HFFc6 (cell line): Measurements from ENCODE around the gene CACNA1D. TPM values are rescaled to one million over a fixed set of nuclear protein-coding genes. Genes with fewer than 3 reads are reported as not detected.

Experiments used
- DNase-seq: peaks from one replicate; pipeline ENCODE4 v3.0.0-alpha.2; 2018
- H3K27ac Mint-ChIP-seq: 2 replicates; pipeline ENCODE4 v1.8.0; 2020; ENCODE audit warnings: mild to moderate bottlenecking, mixed read lengths
- H3K27me3 Mint-ChIP-seq: 2 replicates; pipeline ENCODE4 v1.8.0; 2021; ENCODE audit warnings: mild to moderate bottlenecking, moderate library complexity, mixed read lengths; ENCODE audit not compliant: insufficient read depth
- H3K36me3 Mint-ChIP-seq: 2 replicates; pipeline ENCODE4 v1.8.0; 2021; ENCODE audit warnings: low read depth, mixed read lengths
- H3K4me1 Mint-ChIP-seq: 2 replicates; pipeline ENCODE4 v1.8.0; 2020; ENCODE audit warnings: low read depth, mixed read lengths
- H3K4me3 Mint-ChIP-seq: 2 replicates; pipeline ENCODE4 v1.8.0; 2020; ENCODE audit warnings: mild to moderate bottlenecking, moderate library complexity, mixed read lengths
- H3K9me3 Mint-ChIP-seq: 2 replicates; pipeline ENCODE4 v1.8.0; 2020; ENCODE audit warnings: mild to moderate bottlenecking, mixed read lengths
- CTCF ChIP-seq: fragments of 200-600 bp; sonication (generic); IDR thresholded peaks from 2 replicates; pipeline ENCODE4 v1.5.0; 2021; ENCODE audit warnings: antibody characterized with exemption, mild to moderate bottlenecking
- total RNA-seq, 6 experiments: library from RNA; stranded (reverse); fragmentation: NEBNext Ultra II Directional; extraction: Animal tissue kit (Norgen Biotek cat#: 25700); gene quantifications; 2 replicates in 1 of 6; 3 replicates in 5 of 6; pipeline ENCODE4 v1.2.3, GENCODE V29; 2021

Gene CACNA1D
- total RNA-seq, 6 experiments from 2014 or later = 0.09 TPM; not detected in 5

DNA sequence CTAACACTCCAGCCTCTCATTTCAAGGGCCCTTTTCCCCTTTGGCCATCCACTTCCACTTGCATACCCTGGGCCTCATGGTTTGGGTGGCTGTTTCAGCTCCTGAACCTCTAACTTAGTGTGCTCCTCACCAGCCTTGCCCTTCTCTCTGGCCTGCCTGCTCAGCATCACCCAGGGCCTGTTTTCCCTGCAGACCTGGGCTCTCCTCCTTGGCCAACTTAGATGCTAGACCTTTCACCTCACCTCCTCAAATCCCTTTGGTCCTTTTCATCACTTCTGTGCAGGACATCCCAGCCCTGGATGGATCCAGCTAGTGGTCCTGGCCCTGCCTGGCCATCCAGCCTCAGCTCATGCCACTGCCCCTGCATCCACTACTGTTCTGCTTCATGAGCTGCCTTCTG lies 95.4 kb downstream of the CACNA1D start:
- Mint-ChIP-seq H3K9me3 (no peaks in the 10 kb centered on the region), H3K4me1 (no peaks in the 10 kb centered on the region), H3K36me3 (no peaks in the 10 kb centered on the region), H3K27me3 (peaks cover 24% of the 10 kb centered on the region), H3K27ac (no peak overlapping the region), H3K4me3 (no peak overlapping the region)
- DNase-seq = no peak
- no peak for TF ChIP-seq CTCF

DNA sequence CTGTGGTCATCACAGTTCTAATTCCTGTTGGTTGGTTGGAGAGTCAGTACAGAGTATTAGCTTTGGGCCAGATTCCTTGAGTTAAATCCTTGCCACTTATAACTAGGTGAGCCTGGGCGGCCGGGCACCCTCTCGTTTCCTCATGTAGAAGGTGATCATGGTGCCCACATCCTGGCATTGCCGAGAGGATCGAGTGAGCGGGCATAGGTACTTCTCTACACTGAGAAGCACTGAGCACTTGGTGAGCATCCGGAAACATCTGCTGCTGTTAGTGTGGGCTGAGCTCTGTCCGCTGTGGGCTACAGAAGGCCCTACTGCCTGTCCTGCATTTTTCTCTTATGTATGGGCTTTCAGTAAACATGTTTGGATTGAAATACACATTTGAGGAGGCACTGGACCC lies 96.2 kb downstream of the CACNA1D start:
- Mint-ChIP-seq H3K27ac (no peak overlapping the region), H3K4me1 (no peaks in the 10 kb centered on the region), H3K27me3 (peaks cover 21% of the 10 kb centered on the region), H3K4me3 (no peak overlapping the region), H3K9me3 (no peaks in the 10 kb centered on the region), H3K36me3 (no peaks in the 10 kb centered on the region)
- no peak for DNase-seq
- TF ChIP-seq CTCF = no peak

DNA sequence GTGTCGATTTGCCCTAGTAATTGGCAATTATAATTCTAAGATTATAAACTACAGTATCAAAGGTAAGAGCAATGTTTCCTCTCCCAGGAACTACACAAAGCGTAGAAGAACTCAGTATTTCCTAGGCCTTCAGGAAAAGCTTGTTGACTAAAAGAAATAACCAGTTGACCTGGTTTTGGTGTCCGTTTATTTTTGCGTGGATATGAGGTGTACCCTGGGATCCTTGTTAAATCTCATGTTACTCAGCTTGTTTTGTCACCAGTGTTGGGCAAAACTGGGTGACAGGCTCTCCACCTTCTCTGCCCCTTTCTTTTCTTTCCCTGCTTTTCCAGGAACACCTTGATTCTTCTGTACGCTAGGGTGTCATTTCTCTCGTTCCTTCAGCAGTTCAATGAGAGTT lies 97.2 kb downstream of the CACNA1D start:
- no peak for DNase-seq
- no peak overlapping the region for H3K27ac Mint-ChIP-seq
- no peaks in the 10 kb centered on the region for H3K4me1 Mint-ChIP-seq
- H3K36me3 Mint-ChIP-seq = no peaks in the 10 kb centered on the region
- H3K27me3 Mint-ChIP-seq = peaks cover 19% of the 10 kb centered on the region
- no peak for TF ChIP-seq CTCF
- H3K9me3 Mint-ChIP-seq = no peaks in the 10 kb centered on the region
- no peak overlapping the region for H3K4me3 Mint-ChIP-seq

- H3K27ac Mint-ChIP-seq = no peak overlapping the region
- H3K9me3 Mint-ChIP-seq = no peaks in the 10 kb centered on the region
- no peaks in the 10 kb centered on the region for H3K4me1 Mint-ChIP-seq
- no peak for DNase-seq
- TF ChIP-seq CTCF = no peak
- H3K4me3 Mint-ChIP-seq = no peak overlapping the region
- no peaks in the 10 kb centered on the region for H3K36me3 Mint-ChIP-seq
- H3K27me3 Mint-ChIP-seq = peaks cover 13% of the 10 kb centered on the region
Observed at GRCh38 chr3:53592862-53593261, 98.5 kb downstream of the CACNA1D start.

DNA sequence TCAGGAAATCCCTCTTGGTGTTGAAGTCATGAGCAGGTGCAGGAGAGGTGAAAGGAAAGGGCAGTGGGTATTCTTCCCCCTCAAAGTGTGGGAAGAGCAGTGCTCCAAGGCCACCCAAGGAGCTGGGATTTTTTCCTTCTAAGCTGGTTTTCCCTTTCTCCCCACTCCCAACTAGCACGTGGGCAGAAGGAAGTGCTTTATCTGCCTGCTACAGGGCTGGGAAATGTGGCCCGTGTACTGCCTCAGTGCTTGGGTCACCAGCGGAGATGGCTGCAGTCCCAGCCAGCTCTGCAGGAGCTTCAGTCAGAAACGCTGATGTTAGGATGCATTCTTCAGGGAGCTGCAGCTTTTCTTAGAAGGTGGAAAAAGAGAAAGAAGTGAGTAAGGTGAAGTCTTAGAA lies 99.2 kb downstream of the CACNA1D start:
- TF ChIP-seq CTCF = no peak
- Mint-ChIP-seq H3K36me3 (no peaks in the 10 kb centered on the region), H3K4me1 (no peaks in the 10 kb centered on the region), H3K4me3 (no peak overlapping the region), H3K27me3 (peaks cover 9% of the 10 kb centered on the region), H3K9me3 (no peaks in the 10 kb centered on the region), H3K27ac (no peak overlapping the region)
- no peak for DNase-seq

- no peak for DNase-seq
- Mint-ChIP-seq H3K27me3 (peaks cover 6% of the 10 kb centered on the region), H3K4me3 (no peak overlapping the region), H3K4me1 (no peaks in the 10 kb centered on the region), H3K27ac (no peak overlapping the region), H3K9me3 (no peaks in the 10 kb centered on the region), H3K36me3 (no peaks in the 10 kb centered on the region)
- TF ChIP-seq CTCF = no peak
Observed at GRCh38 chr3:53594276-53594675, 99.9 kb downstream of the CACNA1D start.
